Caco-2 (cell line): ENCODE data around the gene GPS2. TPM values are rescaled to one million over a fixed set of nuclear protein-coding genes. Genes with fewer than 3 reads are reported as not detected.

Source experiments
- BruUV-seq: library from RNA; stranded (reverse); fragments of 400-500 nt; replicated peaks from 2 replicates; lab custom pipeline; 2021; lab: Mats Ljungman, UMichigan
- CTCF ChIA-PET: fragments of 300-600 bp; sonication (Branson Sonifier 250); formaldehyde crosslinking; loops from one replicate; lab custom pipeline; 2022; ENCODE audit warnings: antibody characterized with exemption; lab: Charles Lee
- POLR2A ChIA-PET: fragments of 300-600 bp; sonication (Branson Sonifier 250); formaldehyde crosslinking; loops from one replicate; lab custom pipeline; 2022; ENCODE audit warnings: antibody characterized with exemption; lab: Charles Lee
- DNase-seq, 2 experiments: peaks; one replicate each; pipeline versions ENCODE4 v3.0.0 to v3.0.0-alpha.2; 2020 to 2022
- H3K27me3 ChIP-seq: replicated peaks from 2 replicates; pipeline ENCODE4 v1.6.0; 2011; ENCODE audit warnings: low read length; ENCODE audit not compliant: control insufficient read depth, insufficient read depth
- H3K36me3 ChIP-seq: 2 replicates; pipeline ENCODE4 v1.5.1; 2011; ENCODE audit warnings: low read length; ENCODE audit not compliant: control insufficient read depth, insufficient read depth
- H3K4me1 ChIP-seq: fragments of 250-450 bp; sonication (Bioruptor Pico); 2 replicates; pipeline ENCODE4 v1.5.1; 2020; ENCODE audit warnings: mild to moderate bottlenecking
- H3K4me3 ChIP-seq: 2 replicates; pipeline ENCODE4 v1.5.1; 2011; ENCODE audit warnings: low read depth, mild to moderate bottlenecking, control low read depth, low read length
- H3K9me3 ChIP-seq: fragments of 250-450 bp; sonication (Bioruptor Pico); 2 replicates; pipeline ENCODE4 v1.5.1; 2020; ENCODE audit warnings: mild to moderate bottlenecking, moderate library complexity
- H3K27ac Mint-ChIP-seq: one replicate; pipeline ENCODE4 v1.8.0; 2022; ENCODE audit warnings: mixed read lengths; ENCODE audit not compliant: unreplicated experiment
- H3K27me3 Mint-ChIP-seq: one replicate; pipeline ENCODE4 v1.8.0; 2022; ENCODE audit warnings: mixed read lengths; ENCODE audit not compliant: insufficient read depth, unreplicated experiment
- H3K36me3 Mint-ChIP-seq: one replicate; pipeline ENCODE4 v1.8.0; 2022; ENCODE audit warnings: mild to moderate bottlenecking, mixed read lengths; ENCODE audit not compliant: insufficient read depth, unreplicated experiment
- H3K4me1 Mint-ChIP-seq: one replicate; pipeline ENCODE4 v1.8.0; 2022; ENCODE audit warnings: low read depth, mixed read lengths; ENCODE audit not compliant: unreplicated experiment
- H3K4me3 Mint-ChIP-seq: one replicate; pipeline ENCODE4 v1.8.0; 2022; ENCODE audit warnings: mild to moderate bottlenecking, moderate library complexity, mixed read lengths; ENCODE audit not compliant: unreplicated experiment
- H3K9me3 Mint-ChIP-seq: one replicate; pipeline ENCODE4 v1.8.0; 2022; ENCODE audit warnings: mixed read lengths; ENCODE audit not compliant: unreplicated experiment
- intact Hi-C: fragments of 100-400 bp; cut with micrococcal nuclease; formaldehyde crosslinking; loops from one replicate; pipeline ENCODE4 v1.10.0; 2022; ENCODE audit not compliant: unreplicated experiment
- total RNA-seq: library from RNA; stranded (reverse); gene quantifications from 2 replicates; pipeline ENCODE4 v1.2.3, GENCODE V29; 2022
- TF ChIP-seq, protein P1 (sequence below), 2 experiments: fragments of 200-600 bp in 1 of 2; IDR thresholded peaks; 1 replicate in 1 of 2; 2 replicates in 1 of 2; pipeline versions ENCODE4 v1.5.1 to v1.8.0; 2011 to 2022; ENCODE audit warnings: antibody characterized with exemption in 1 of 2, control low read depth in 1 of 2, inconsistent platforms in 1 of 2, low read depth in 1 of 2, low read length in 1 of 2, mild to moderate bottlenecking in 1 of 2, moderate library complexity in 1 of 2; ENCODE audit not compliant: insufficient read depth in 1 of 2, severe bottlenecking in 1 of 2, unreplicated experiment in 1 of 2

GPS2 gene
- total RNA-seq, 1 experiment from 2014 or later, result 39.2 TPM

DNA sequence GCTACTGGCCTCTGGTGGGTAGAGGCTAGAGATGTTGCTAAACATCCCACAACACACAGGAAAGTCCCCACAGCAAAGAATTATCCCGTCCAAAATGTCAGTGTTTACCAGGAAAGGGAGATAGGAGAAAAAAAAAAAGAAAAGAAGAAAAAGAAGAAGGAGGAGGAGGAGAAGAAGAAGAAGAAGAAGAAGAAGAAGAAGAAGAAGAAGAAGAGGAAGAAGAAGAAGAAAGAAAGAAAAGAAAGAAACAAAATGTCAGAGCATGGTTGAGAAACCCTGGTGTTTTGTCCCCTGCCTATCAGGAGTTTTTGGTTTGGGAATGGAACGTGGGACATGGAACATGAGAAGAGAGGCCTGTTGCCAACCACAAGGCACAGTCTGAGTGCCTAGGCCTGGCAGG, 42.2 kb upstream of the GPS2 start:
- H3K9me3 ChIP-seq, result no peaks in the 10 kb centered on the region
- H3K4me3 ChIP-seq, result no peak overlapping the region
- Mint-ChIP-seq H3K4me1 (peaks cover 11% of the 10 kb centered on the region), H3K27me3 (no peaks in the 10 kb centered on the region), H3K4me3 (no peak overlapping the region), H3K36me3 (no peaks in the 10 kb centered on the region), H3K9me3 (no peaks in the 10 kb centered on the region), H3K27ac (no peak overlapping the region)
- no peaks in the 10 kb centered on the region for H3K36me3 ChIP-seq
- BruUV-seq, result no TSS peak
- CTCF ChIA-PET, result no interaction called here
- no peaks in the 10 kb centered on the region for H3K27me3 ChIP-seq
- intact Hi-C loops, result loop anchor here (2.0 to 5.0 kb wide), 2 partner anchors 80 to 203 kb away; partner anchors contain the start of genes FGF11, SENP3 and TMEM102
- H3K4me1 ChIP-seq, result no peaks in the 10 kb centered on the region
- POLR2A ChIA-PET, result no interaction called here
- no peak for DNase-seq
- TF ChIP-seq, protein P1, sequence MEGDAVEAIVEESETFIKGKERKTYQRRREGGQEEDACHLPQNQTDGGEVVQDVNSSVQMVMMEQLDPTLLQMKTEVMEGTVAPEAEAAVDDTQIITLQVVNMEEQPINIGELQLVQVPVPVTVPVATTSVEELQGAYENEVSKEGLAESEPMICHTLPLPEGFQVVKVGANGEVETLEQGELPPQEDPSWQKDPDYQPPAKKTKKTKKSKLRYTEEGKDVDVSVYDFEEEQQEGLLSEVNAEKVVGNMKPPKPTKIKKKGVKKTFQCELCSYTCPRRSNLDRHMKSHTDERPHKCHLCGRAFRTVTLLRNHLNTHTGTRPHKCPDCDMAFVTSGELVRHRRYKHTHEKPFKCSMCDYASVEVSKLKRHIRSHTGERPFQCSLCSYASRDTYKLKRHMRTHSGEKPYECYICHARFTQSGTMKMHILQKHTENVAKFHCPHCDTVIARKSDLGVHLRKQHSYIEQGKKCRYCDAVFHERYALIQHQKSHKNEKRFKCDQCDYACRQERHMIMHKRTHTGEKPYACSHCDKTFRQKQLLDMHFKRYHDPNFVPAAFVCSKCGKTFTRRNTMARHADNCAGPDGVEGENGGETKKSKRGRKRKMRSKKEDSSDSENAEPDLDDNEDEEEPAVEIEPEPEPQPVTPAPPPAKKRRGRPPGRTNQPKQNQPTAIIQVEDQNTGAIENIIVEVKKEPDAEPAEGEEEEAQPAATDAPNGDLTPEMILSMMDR (IDR thresholded peaks at IDR 0.05; ENCODE audit: insufficient read depth in 1 of 2, low read depth in 1 of 2, low read length in 1 of 2, severe bottlenecking in 1 of 2, unreplicated experiment in 1 of 2), result no peak

GRCh38 chr17:7356756-7357155, 41.6 kb upstream of the GPS2 start:
- intact Hi-C loops, result loop anchor here (2.0 to 5.0 kb wide), 2 partner anchors 81 to 204 kb away; partner anchors contain the start of genes FGF11, SENP3 and TMEM102
- no peaks in the 10 kb centered on the region for H3K27me3 ChIP-seq
- peaks cover 11% of the 10 kb centered on the region for H3K4me1 Mint-ChIP-seq
- no peak overlapping the region for H3K4me3 Mint-ChIP-seq
- H3K27ac Mint-ChIP-seq, result no peak overlapping the region
- ChIA-PET CTCF (interaction anchor here (0.6 to 1.5 kb wide), 3 partner anchors 22 to 80 kb away, joined by 3 to 8 read pairs (median 3); no protein-coding TSS in a partner anchor), POLR2A (no interaction called here)
- no peak overlapping the region for H3K4me3 ChIP-seq
- H3K27me3 Mint-ChIP-seq, result no peaks in the 10 kb centered on the region
- no peaks in the 10 kb centered on the region for H3K4me1 ChIP-seq
- no peaks in the 10 kb centered on the region for H3K9me3 Mint-ChIP-seq
- TF ChIP-seq, protein P1 (IDR thresholded peaks at IDR 0.05; ENCODE audit: insufficient read depth in 1 of 2, low read depth in 1 of 2, low read length in 1 of 2, severe bottlenecking in 1 of 2, unreplicated experiment in 1 of 2), result no peak
- DNase-seq, result no peak
- no TSS peak for BruUV-seq
- H3K36me3 ChIP-seq, result no peaks in the 10 kb centered on the region
- no peaks in the 10 kb centered on the region for H3K36me3 Mint-ChIP-seq
- H3K9me3 ChIP-seq, result no peaks in the 10 kb centered on the region

DNA sequence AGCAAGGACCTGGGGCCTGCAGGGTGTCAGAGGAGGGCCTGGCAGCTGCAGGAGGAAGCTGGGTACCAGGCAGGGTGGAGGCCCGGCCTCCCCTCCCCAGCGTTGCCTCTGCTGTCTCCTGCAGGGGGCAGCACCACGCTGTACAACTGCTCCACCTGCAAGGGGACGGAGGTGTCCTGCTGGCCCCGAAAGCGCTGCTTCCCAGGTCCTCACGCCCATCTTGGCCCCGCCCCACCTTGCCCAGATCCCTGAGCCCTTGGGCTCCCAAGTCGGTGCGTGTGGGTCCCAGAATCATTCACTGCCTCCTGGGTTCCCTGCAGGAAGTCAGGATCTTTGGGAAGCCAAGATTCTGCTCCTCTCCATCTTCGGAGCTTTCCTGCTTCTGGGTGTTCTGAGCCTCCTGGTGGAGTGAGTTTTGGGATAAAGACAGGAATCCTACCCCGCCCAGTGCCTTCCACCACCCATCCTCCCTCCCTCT, 41.0 kb upstream of the GPS2 start:
- ChIA-PET CTCF (interaction anchor here (0.6 to 1.5 kb wide), 6 partner anchors 21 to 205 kb away, joined by 3 to 8 read pairs (median 5); partner anchors contain the start of gene TMEM102), POLR2A (no interaction called here)
- DNase-seq, result peak; percentile 78 to 82
- BruUV-seq, result no TSS peak
- Histone ChIP-seq H3K4me1 (no peaks in the 10 kb centered on the region), H3K9me3 (no peaks in the 10 kb centered on the region), H3K27me3 (no peaks in the 10 kb centered on the region), H3K36me3 (no peaks in the 10 kb centered on the region), H3K4me3 (no peak overlapping the region)
- Mint-ChIP-seq H3K36me3 (no peaks in the 10 kb centered on the region), H3K4me3 (no peak overlapping the region), H3K27me3 (no peaks in the 10 kb centered on the region), H3K27ac (no peak overlapping the region), H3K4me1 (peaks cover 11% of the 10 kb centered on the region), H3K9me3 (no peaks in the 10 kb centered on the region)
- intact Hi-C loops, result loop anchor here (2.0 to 5.0 kb wide), 2 partner anchors 81 to 205 kb away; partner anchors contain the start of genes FGF11, SENP3 and TMEM102
- TF ChIP-seq, protein P1 (IDR thresholded peaks at IDR 0.05; ENCODE audit: insufficient read depth in 1 of 2, low read depth in 1 of 2, low read length in 1 of 2, severe bottlenecking in 1 of 2, unreplicated experiment in 1 of 2), result peak; percentile 65 to 73
